NCI-H510A (cell line): Measurements from ENCODE around the gene ADAMTSL2.
A peak's percentile ranks its signal among the peaks of the same experiment; 100 is the strongest.

Experiments
- DNase-seq: peaks from one replicate; lab custom pipeline; 2025; lab: John Stamatoyannopoulos, UW

Gene ADAMTSL2

GRCh38 chr9:133589454-133590227 lies 55.1 kb downstream of the ADAMTSL2 start:
- no peak for DNase-seq

- no peak for DNase-seq
Measured at GRCh38 chr9:133590231-133590855, 55.8 kb downstream of the ADAMTSL2 start.

- no peak for DNase-seq
Measured at GRCh38 chr9:133591116-133591910, 56.8 kb downstream of the ADAMTSL2 start.

- DNase-seq, result no peak
Measured at GRCh38 chr9:133591985-133592384, 57.5 kb downstream of the ADAMTSL2 start.

GRCh38 chr9:133592731-133593409 lies 58.4 kb downstream of the ADAMTSL2 start:
- no peak for DNase-seq

- no peak for DNase-seq
Measured at GRCh38 chr9:133593587-133594253, 59.2 kb downstream of the ADAMTSL2 start.

GRCh38 chr9:133594310-133594709 lies 59.8 kb downstream of the ADAMTSL2 start:
- no peak for DNase-seq

- no peak for DNase-seq
Measured at GRCh38 chr9:133595910-133596309, 61.4 kb downstream of the ADAMTSL2 start.

GRCh38 chr9:133597316-133597957 lies 62.9 kb downstream of the ADAMTSL2 start:
- no peak for DNase-seq

GRCh38 chr9:133598978-133599377 lies 64.5 kb downstream of the ADAMTSL2 start:
- no peak for DNase-seq

- DNase-seq, result no peak
Measured at GRCh38 chr9:133599470-133600173, 65.1 kb downstream of the ADAMTSL2 start.

- no peak for DNase-seq
Measured at GRCh38 chr9:133600739-133601138, 66.2 kb downstream of the ADAMTSL2 start.

GRCh38 chr9:133601746-133602145 lies 67.2 kb downstream of the ADAMTSL2 start:
- DNase-seq, result no peak

- DNase-seq, result peak; percentile 49
Measured at GRCh38 chr9:133602277-133602676, 67.8 kb downstream of the ADAMTSL2 start.

GRCh38 chr9:133603135-133603927 lies 68.8 kb downstream of the ADAMTSL2 start:
- DNase-seq, result peak; percentile 73

GRCh38 chr9:133604214-133604613 lies 69.7 kb downstream of the ADAMTSL2 start:
- no peak for DNase-seq

- DNase-seq, result peak; percentile 40
Measured at GRCh38 chr9:133604856-133605255, 70.4 kb downstream of the ADAMTSL2 start.

- no peak for DNase-seq
Measured at GRCh38 chr9:133605446-133605845, 70.9 kb downstream of the ADAMTSL2 start.

- DNase-seq, result no peak
Measured at GRCh38 chr9:133605856-133606707, 71.6 kb downstream of the ADAMTSL2 start.
